MM.1S (cell line): ENCODE measurements around the gene SF3B4.

Experiments used
- EZH2 ChIP-seq: fragments of 300-600 bp; sonication (generic); optimal IDR thresholded peaks from 2 replicates; pipeline ENCODE3; 2017; ENCODE audit warnings: low read depth, mild to moderate bottlenecking, antibody characterized with exemption, low read length, mixed read lengths
- TF ChIP-seq, protein P1 (sequence below): fragments of 300-600 bp; sonication (generic); IDR thresholded peaks from 2 replicates; pipeline ENCODE4 v1.5.1; 2016; ENCODE audit warnings: antibody characterized with exemption, low read length, mixed read lengths

DNA sequence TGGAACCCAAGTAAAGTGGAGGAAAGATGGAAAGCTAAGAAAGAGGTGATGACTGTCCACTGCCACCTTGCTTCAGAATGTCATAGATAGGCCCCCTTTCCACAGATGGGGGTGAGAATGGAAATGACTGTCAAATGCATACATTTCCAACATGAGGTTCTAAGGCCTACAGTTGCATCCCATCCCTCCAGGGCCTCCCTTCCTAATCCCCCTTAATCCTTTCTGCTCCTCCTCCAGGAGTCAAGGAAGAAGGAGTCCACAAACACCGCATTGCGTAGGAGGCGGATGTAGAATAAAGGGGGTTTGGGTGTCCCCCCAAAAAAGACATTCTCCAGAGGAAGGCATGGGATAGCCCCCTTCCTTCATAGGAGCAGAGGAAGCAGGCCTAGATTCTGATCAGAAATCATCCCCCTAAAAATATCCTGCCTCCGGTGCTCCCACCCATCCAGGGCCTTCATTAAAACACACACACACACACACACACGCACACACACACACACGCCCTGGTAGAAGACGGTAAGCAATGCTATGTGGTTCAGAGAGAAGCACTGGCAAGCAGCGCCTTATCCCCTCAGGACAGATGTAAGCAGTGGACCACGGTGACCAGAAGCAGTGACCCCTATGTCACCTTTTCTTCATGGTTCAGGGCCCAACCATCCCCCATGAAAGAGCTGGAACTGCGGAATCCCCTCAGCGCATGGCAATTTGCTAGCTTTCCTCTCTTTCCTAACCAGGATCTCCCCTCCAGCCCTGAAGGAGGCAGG, 12.0 kb downstream of the SF3B4 start:
- TF ChIP-seq, protein P1, sequence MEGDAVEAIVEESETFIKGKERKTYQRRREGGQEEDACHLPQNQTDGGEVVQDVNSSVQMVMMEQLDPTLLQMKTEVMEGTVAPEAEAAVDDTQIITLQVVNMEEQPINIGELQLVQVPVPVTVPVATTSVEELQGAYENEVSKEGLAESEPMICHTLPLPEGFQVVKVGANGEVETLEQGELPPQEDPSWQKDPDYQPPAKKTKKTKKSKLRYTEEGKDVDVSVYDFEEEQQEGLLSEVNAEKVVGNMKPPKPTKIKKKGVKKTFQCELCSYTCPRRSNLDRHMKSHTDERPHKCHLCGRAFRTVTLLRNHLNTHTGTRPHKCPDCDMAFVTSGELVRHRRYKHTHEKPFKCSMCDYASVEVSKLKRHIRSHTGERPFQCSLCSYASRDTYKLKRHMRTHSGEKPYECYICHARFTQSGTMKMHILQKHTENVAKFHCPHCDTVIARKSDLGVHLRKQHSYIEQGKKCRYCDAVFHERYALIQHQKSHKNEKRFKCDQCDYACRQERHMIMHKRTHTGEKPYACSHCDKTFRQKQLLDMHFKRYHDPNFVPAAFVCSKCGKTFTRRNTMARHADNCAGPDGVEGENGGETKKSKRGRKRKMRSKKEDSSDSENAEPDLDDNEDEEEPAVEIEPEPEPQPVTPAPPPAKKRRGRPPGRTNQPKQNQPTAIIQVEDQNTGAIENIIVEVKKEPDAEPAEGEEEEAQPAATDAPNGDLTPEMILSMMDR, result no peak
- TF ChIP-seq EZH2, result no peak
